Measurements from ENCODE around the gene NDST1.

Gene NDST1

DNA sequence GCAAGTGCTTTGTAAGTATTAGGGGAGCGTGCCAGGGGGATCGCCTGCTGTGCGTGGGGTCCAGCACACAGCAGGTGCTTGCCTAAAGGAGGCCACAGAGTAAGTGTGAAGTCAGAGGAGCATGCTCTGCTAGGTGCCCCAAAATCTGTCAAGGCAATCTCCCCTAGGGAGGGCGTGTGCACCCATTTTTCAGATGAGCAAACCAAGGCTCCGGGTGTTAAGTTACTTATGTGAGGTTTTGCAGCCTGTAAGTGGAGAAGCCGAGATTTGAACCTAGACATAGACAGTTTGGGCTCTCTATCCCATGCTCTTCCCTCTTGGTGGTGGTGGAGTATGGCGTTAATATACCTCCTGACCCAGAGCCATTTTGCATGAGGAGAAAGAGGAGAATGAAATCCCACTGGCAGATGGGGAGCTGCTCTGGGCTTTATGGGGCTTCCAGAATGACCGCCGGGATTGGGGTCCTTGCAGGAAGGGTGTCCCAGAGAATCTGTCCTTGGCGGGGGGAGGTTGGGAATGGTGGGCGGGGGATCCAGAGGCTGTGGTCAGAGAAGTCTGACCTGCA is 14.1 kb downstream of the NDST1 start:
- TF ChIP-seq, protein P1, sequence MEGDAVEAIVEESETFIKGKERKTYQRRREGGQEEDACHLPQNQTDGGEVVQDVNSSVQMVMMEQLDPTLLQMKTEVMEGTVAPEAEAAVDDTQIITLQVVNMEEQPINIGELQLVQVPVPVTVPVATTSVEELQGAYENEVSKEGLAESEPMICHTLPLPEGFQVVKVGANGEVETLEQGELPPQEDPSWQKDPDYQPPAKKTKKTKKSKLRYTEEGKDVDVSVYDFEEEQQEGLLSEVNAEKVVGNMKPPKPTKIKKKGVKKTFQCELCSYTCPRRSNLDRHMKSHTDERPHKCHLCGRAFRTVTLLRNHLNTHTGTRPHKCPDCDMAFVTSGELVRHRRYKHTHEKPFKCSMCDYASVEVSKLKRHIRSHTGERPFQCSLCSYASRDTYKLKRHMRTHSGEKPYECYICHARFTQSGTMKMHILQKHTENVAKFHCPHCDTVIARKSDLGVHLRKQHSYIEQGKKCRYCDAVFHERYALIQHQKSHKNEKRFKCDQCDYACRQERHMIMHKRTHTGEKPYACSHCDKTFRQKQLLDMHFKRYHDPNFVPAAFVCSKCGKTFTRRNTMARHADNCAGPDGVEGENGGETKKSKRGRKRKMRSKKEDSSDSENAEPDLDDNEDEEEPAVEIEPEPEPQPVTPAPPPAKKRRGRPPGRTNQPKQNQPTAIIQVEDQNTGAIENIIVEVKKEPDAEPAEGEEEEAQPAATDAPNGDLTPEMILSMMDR (IDR thresholded peaks at IDR 0.05; ENCODE audit: low read depth, low read length, missing control alignments) = no peak
- H3K4me3 ChIP-seq (replicated peaks; ENCODE audit: low read depth, low read length) = no peak overlapping the region
- no peak for DNase-seq (ENCODE audit: extremely low read depth, low read depth)

DNA sequence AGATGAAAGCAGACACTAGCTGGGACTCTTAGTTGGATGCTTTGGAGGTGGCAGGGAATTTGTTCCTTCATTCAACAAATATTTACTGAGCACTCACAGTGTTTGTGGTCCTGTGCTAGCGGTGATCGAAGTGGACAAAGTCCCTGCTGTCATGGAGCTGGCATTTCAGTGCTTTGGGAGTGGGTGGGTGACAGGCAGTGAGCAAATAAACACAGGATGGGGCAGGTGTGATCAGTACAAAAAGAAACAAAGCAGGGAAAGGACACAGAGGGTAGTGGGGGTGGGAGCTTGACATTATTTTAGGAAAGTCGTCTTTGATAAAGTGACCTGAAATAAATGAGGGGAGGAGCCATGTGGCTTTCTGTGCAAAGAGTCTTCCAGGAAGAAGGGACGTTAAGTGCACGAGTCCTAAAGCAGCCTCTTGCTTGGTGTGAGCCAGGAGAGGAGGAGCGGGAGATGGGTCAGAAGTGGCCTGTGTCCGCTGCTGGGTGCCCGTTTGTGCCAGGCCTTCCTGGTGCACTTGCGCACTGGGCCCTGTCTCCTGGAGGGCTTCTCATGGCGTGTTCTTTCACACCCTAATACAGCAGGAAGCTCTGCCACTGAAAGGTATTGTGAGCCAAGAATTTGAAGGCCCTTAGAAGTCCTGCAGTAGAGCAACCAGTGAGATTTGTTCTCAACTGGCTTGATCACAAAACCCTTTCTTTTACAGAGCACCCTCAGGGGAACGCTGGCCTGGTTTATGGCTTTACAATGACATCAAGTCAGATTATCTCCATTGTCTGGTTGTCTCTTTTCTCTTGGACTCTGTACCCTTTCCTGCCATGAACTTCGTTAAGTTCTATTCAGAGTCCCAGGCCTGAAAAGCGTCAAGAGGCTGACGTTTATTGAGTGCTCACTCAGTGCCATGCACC is 14.8 kb downstream of the NDST1 start:
- H3K4me3 ChIP-seq (replicated peaks; ENCODE audit: low read depth, low read length) = no peak overlapping the region
- DNase-seq (ENCODE audit: extremely low read depth, low read depth) = no peak
- TF ChIP-seq, protein P1 (IDR thresholded peaks at IDR 0.05; ENCODE audit: low read depth, low read length, missing control alignments) = no peak

DNA sequence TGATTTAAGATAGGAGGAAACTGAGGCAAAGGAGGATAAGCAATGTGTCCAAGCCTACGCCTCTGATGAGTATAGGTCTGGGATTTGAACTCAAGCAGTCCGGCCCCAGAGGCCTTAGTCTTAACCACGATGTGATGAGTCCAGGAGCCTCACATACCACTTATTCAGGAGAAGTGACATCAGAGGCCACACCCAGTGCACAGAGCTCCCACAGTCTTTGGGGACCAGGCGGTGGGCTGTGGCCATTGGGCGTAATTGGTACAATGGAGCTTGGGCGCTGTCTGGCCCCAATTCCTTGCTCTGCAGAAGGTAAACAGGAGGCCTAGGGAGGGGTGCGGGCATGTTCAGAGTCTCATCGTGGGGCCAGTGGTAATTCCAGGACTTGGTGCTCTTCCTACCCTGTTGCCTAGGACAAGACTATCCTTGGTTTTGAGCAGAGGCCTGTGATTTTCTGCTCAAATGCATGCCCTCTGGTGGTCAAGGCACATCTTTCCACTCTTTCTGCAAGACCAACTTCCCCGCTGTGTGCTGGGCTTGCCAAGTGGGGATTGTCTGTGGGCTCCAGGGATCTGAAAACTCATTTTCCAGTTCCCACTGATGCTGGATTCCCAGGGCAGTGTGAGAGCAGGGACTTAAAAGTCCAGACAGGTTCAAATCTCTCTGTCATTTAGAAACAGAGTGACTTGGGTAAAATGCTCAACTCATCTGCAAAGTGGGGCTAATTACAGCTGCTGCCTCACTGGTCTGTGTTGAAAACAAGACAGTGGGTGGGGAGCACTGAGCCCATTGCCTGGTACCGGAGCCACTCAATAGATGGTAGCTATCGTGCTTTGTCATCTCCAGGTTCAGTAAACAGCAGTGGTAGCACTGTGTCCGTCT is 15.8 kb downstream of the NDST1 start:
- TF ChIP-seq, protein P1 (IDR thresholded peaks at IDR 0.05; ENCODE audit: low read depth, low read length, missing control alignments) = peak; percentile 78

DNA sequence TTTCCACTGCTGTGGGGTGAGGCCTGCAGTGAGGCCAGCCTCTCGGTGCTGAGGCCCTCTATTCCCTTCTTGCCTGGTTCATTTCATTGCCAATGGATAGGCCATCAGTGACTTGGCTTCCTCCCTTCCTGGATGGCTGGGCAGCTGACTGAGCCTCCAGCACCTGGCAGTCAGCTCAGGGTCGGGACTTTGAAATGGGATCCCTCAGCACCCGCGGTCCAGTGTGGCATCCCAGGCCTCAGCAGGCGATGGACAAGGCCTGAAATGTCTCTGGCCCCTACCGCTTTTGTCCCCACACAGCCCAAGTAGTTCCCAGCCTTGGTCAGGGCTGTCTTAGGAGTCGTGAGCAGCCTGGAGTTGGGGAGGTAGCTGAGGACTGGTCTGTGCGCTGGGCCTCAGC is 17.2 kb downstream of the NDST1 start:
- DNase-seq (ENCODE audit: extremely low read depth, low read depth) = no peak
- no peak overlapping the region for H3K4me3 ChIP-seq (replicated peaks; ENCODE audit: low read depth, low read length)
- TF ChIP-seq, protein P1 (IDR thresholded peaks at IDR 0.05; ENCODE audit: low read depth, low read length, missing control alignments) = no peak

More for the DNA sequence above, 15.8 kb downstream of the NDST1 start:
- no peak overlapping the region for H3K4me3 ChIP-seq (replicated peaks; ENCODE audit: low read depth, low read length)
- peak; percentile 61 for DNase-seq (ENCODE audit: extremely low read depth, low read depth)

DNA sequence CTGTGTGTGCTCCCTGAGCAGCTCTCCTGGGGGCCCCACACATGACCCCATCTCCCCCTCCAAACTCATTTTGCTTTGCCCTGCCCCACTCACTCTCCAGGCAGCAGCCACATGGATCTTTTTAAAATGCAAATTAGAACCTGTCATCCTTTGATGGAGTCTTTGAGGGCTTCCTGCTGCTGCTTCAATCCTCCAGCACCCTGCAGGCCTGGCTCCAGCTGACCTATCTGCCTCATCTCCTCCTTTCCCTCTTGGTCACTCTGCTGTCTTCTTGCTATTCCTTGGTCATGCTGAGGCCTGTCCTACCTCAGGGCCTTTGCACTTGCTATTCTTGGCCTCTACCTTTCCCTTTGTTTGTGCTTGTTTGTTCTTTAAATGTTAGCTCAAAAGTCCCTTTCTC is 17.9 kb downstream of the NDST1 start:
- no peak overlapping the region for H3K4me3 ChIP-seq (replicated peaks; ENCODE audit: low read depth, low read length)
- TF ChIP-seq, protein P1 (IDR thresholded peaks at IDR 0.05; ENCODE audit: low read depth, low read length, missing control alignments) = no peak
- DNase-seq (ENCODE audit: extremely low read depth, low read depth) = no peak

DNA sequence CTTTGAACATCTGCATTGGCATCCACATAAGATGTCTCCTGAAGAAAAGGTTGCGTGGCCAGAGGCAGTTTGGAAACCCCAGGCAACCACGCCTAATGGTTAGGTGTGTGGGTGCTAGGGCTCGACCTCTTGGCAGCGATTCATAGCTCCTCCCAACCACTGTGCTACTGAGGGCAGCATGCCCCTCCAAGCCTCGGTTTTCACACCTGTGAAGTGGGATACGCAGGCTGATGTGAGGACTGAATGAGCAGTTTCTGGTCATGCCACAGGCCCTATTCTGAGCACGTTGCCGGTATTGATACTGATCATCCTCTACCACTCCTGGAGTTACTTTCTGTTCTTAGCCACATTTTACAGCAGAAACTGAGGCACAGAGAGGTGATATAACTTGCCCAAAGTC is 19.1 kb downstream of the NDST1 start:
- no peak for DNase-seq (ENCODE audit: extremely low read depth, low read depth)
- H3K4me3 ChIP-seq (replicated peaks; ENCODE audit: low read depth, low read length) = no peak overlapping the region
- TF ChIP-seq, protein P1 (IDR thresholded peaks at IDR 0.05; ENCODE audit: low read depth, low read length, missing control alignments) = no peak
